HG03439 (cell line): ENCODE data around the gene LAMB4.

Experiments used
- ATAC-seq: cut with Tn5 transposase; IDR thresholded peaks from one replicate; pipeline ENCODE4 v1.9.1; 2021; ENCODE audit warnings: mild to moderate bottlenecking, moderate library complexity; ENCODE audit not compliant: unreplicated experiment

LAMB4 gene

GRCh38 chr7:108130261-108130660 is at the start of gene LAMB4:
LAMB4 (minus strand) TSS chr7:108130361; CDS start chr7:108123164, 7,197 bp downstream.
- no peak for ATAC-seq

GRCh38 chr7:108178398-108178797 is 48.2 kb upstream of the LAMB4 start:
- no peak for ATAC-seq

GRCh38 chr7:108171164-108171563 is 41.0 kb upstream of the LAMB4 start:
- ATAC-seq = no peak

- no peak for ATAC-seq
Observed at GRCh38 chr7:108170251-108170650, 40.1 kb upstream of the LAMB4 start.

GRCh38 chr7:108167460-108167859 is 37.3 kb upstream of the LAMB4 start:
- ATAC-seq = no peak

- no peak for ATAC-seq
Observed at GRCh38 chr7:108166687-108167086, 36.5 kb upstream of the LAMB4 start.

GRCh38 chr7:108165723-108166122 is 35.6 kb upstream of the LAMB4 start:
- ATAC-seq = no peak

- no peak for ATAC-seq
Observed at GRCh38 chr7:108164946-108165345, 34.8 kb upstream of the LAMB4 start.

GRCh38 chr7:108164342-108164741 is 34.2 kb upstream of the LAMB4 start:
- no peak for ATAC-seq

- ATAC-seq = no peak
Observed at GRCh38 chr7:108158776-108159175, 28.6 kb upstream of the LAMB4 start.

GRCh38 chr7:108157606-108158335 is 27.6 kb upstream of the LAMB4 start:
- no peak for ATAC-seq

- ATAC-seq = no peak
Observed at GRCh38 chr7:108156897-108157605, 26.9 kb upstream of the LAMB4 start.

- ATAC-seq = no peak
Observed at GRCh38 chr7:108152198-108152597, 22.0 kb upstream of the LAMB4 start.

GRCh38 chr7:108149908-108150307 is 19.7 kb upstream of the LAMB4 start:
- ATAC-seq = no peak

GRCh38 chr7:108149119-108149518 is 19.0 kb upstream of the LAMB4 start:
- ATAC-seq = no peak

- ATAC-seq = no peak
Observed at GRCh38 chr7:108147031-108147563, 16.9 kb upstream of the LAMB4 start.

- peak; percentile 71 for ATAC-seq
Observed at GRCh38 chr7:108146070-108146842, 16.1 kb upstream of the LAMB4 start.

- ATAC-seq = no peak
Observed at GRCh38 chr7:108145401-108145800, 15.2 kb upstream of the LAMB4 start.

GRCh38 chr7:108144931-108145330 is 14.8 kb upstream of the LAMB4 start:
- no peak for ATAC-seq

GRCh38 chr7:108143658-108144420 is 13.7 kb upstream of the LAMB4 start:
- no peak for ATAC-seq
